Mesendoderm (in vitro differentiated cells): ENCODE measurements around the gene MECP2.

Experiments
- DNase-seq: peaks from one replicate; pipeline ENCODE4 v3.0.0; 2013
- H2AK5ac ChIP-seq: 2 replicates; pipeline ENCODE4 v1.6.1; 2013; ENCODE audit warnings: low read length, inconsistent platforms
- H2BK120ac ChIP-seq: 2 replicates; pipeline ENCODE4 v1.6.1; 2013; ENCODE audit warnings: low read depth, mild to moderate bottlenecking, low read length, moderate library complexity, mixed read lengths
- H2BK15ac ChIP-seq: replicated peaks from 2 replicates; pipeline ENCODE4 v1.6.1; 2013; ENCODE audit warnings: low read depth, mild to moderate bottlenecking, moderate library complexity
- H2BK5ac ChIP-seq: 2 replicates; pipeline ENCODE4 v1.6.1; 2013; ENCODE audit warnings: low read length, inconsistent platforms
- H3K18ac ChIP-seq: 2 replicates; pipeline ENCODE4 v1.6.1; 2013; ENCODE audit warnings: mild to moderate bottlenecking, low read length, mixed read lengths
- H3K23ac ChIP-seq: one replicate; pipeline ENCODE4 v1.6.1; 2013; ENCODE audit warnings: low read length
- H3K27ac ChIP-seq: 2 replicates; pipeline ENCODE4 v1.5.1; 2013; ENCODE audit warnings: low read depth, mild to moderate bottlenecking, inconsistent platforms, low read length, moderate library complexity
- H3K27me3 ChIP-seq: 2 replicates; pipeline ENCODE4 v1.6.1; 2013; ENCODE audit warnings: low read length, control low read depth, mild to moderate bottlenecking, inconsistent platforms; ENCODE audit not compliant: insufficient read depth, poor library complexity
- H3K36me3 ChIP-seq: 2 replicates; pipeline ENCODE4 v1.6.1; 2013; ENCODE audit warnings: low read length, inconsistent platforms; ENCODE audit not compliant: control insufficient read depth, insufficient read depth
- H3K4ac ChIP-seq: one replicate; pipeline ENCODE4 v1.6.1; 2013; ENCODE audit warnings: low read depth, mild to moderate bottlenecking, low read length, moderate library complexity
- H3K4me1 ChIP-seq: 2 replicates; pipeline ENCODE4 v1.6.1; 2013; ENCODE audit warnings: low read depth, low read length, inconsistent platforms; ENCODE audit not compliant: control insufficient read depth
- H3K4me2 ChIP-seq: 2 replicates; pipeline ENCODE4 v1.6.1; 2013; ENCODE audit warnings: low read length
- H3K4me3 ChIP-seq: 2 replicates; pipeline ENCODE4 v1.5.1; 2013; ENCODE audit warnings: mild to moderate bottlenecking, low read length
- H3K56ac ChIP-seq: one replicate; pipeline ENCODE4 v1.6.1; 2013; ENCODE audit warnings: low read length
- H3K79me1 ChIP-seq: 2 replicates; pipeline ENCODE4 v1.6.1; 2013; ENCODE audit warnings: low read length, inconsistent platforms
- H3K79me2 ChIP-seq: 2 replicates; pipeline ENCODE4 v1.6.1; 2013; ENCODE audit warnings: mild to moderate bottlenecking, low read length; ENCODE audit not compliant: control insufficient read depth, insufficient read depth
- H3K9ac ChIP-seq: 2 replicates; pipeline ENCODE4 v1.6.1; 2013; ENCODE audit warnings: low read length, inconsistent platforms
- H4K5ac ChIP-seq: one replicate; pipeline ENCODE4 v1.6.1; 2013; ENCODE audit warnings: low read length
- H4K8ac ChIP-seq: one replicate; pipeline ENCODE4 v1.6.1; 2013; ENCODE audit warnings: low read depth, mild to moderate bottlenecking, control low read depth, low read length, moderate library complexity
- WGBS: extraction: QIAGEN DNeasy Blood & Tissue Kit; methylation state at CpG from one replicate; pipeline ENCODE4 v1.1.7; 2013; ENCODE audit warnings: low lambda C conversion rate, missing lambda C conversion rate; ENCODE audit not compliant: insufficient coverage; ENCODE audit errors: extremely low coverage; 5-methylcytosine and 5-hydroxymethylcytosine counted together

The MECP2 gene

GRCh38 chrX:153993978-153994377 lies 103.5 kb downstream of the MECP2 start:
- H4K8ac ChIP-seq = no peak overlapping the region

DNA sequence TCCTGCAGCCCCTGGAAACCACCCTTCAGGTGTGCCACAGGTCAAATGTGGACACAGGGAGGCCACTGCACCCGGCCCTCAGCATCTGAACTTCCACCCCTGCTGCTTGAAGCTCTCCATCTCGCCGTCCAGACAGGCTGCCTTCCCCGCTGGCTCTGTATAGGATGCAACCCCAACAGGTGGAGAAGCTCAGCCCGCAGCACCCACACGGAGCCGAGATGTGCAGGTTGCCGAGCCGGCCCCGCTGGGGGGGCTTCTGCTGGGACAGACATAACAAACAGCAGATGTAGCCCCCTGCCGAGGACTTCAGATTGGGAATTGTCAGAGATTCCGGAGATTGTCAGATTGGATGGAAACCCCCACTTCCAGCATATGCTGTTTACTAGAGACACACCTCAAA lies 104.4 kb downstream of the MECP2 start:
- H2BK120ac ChIP-seq = no peak overlapping the region
- no peak overlapping the region for H2BK5ac ChIP-seq
- H3K27ac ChIP-seq = no peak overlapping the region
- WGBS = no CpG with 5 or more reads among the region's 12 CpGs
- H4K5ac ChIP-seq = no peak overlapping the region
- H2BK15ac ChIP-seq = no peak overlapping the region
- no peak overlapping the region for H3K23ac ChIP-seq
- H4K8ac ChIP-seq = no peak overlapping the region
- H3K4me3 ChIP-seq = no peak overlapping the region
- no peaks in the 10 kb centered on the region for H3K79me2 ChIP-seq
- no peak overlapping the region for H2AK5ac ChIP-seq
- H3K9ac ChIP-seq = no peak overlapping the region
- no peaks in the 10 kb centered on the region for H3K27me3 ChIP-seq
- no peak for DNase-seq
- no peaks in the 10 kb centered on the region for H3K36me3 ChIP-seq
- H3K4me1 ChIP-seq = no peaks in the 10 kb centered on the region
- H3K79me1 ChIP-seq = no peaks in the 10 kb centered on the region
- no peak overlapping the region for H3K4me2 ChIP-seq
- no peak overlapping the region for H3K56ac ChIP-seq
- H3K18ac ChIP-seq = no peak overlapping the region
- H3K4ac ChIP-seq = no peak overlapping the region

More at GRCh38 chrX:153993978-153994377, 103.5 kb downstream of the MECP2 start:
- H3K4me1 ChIP-seq = no peaks in the 10 kb centered on the region
- WGBS = no CpG with 5 or more reads among the region's 10 CpGs
- no peak overlapping the region for H3K56ac ChIP-seq
- H3K79me1 ChIP-seq = no peaks in the 10 kb centered on the region
- H3K79me2 ChIP-seq = no peaks in the 10 kb centered on the region
- no peak overlapping the region for H3K9ac ChIP-seq
- no peaks in the 10 kb centered on the region for H3K27me3 ChIP-seq
- no peak overlapping the region for H2BK15ac ChIP-seq
- no peak overlapping the region for H3K18ac ChIP-seq
- no peak overlapping the region for H3K4me3 ChIP-seq
- no peak overlapping the region for H3K23ac ChIP-seq
- no peak overlapping the region for H4K5ac ChIP-seq
- H3K27ac ChIP-seq = no peak overlapping the region
- H2BK120ac ChIP-seq = no peak overlapping the region
- H2BK5ac ChIP-seq = no peak overlapping the region
- H3K4me2 ChIP-seq = no peak overlapping the region
- no peak overlapping the region for H2AK5ac ChIP-seq
- no peak overlapping the region for H3K4ac ChIP-seq
- no peak for DNase-seq
- H3K36me3 ChIP-seq = no peaks in the 10 kb centered on the region

- Histone ChIP-seq H3K23ac (no peak overlapping the region), H3K27ac (no peak overlapping the region), H3K18ac (no peak overlapping the region), H3K4ac (no peak overlapping the region), H2BK15ac (no peak overlapping the region), H2AK5ac (no peak overlapping the region), H4K5ac (no peak overlapping the region), H3K79me1 (no peaks in the 10 kb centered on the region), H3K27me3 (no peaks in the 10 kb centered on the region), H3K9ac (no peak overlapping the region), H2BK5ac (no peak overlapping the region), H2BK120ac (no peak overlapping the region), H3K4me1 (no peaks in the 10 kb centered on the region), H3K56ac (no peak overlapping the region), H3K36me3 (no peaks in the 10 kb centered on the region), H3K79me2 (no peaks in the 10 kb centered on the region), H4K8ac (no peak overlapping the region), H3K4me3 (no peak overlapping the region), H3K4me2 (no peak overlapping the region)
- WGBS = no CpG with 5 or more reads among the region's 8 CpGs
- no peak for DNase-seq
These were observed 105.3 kb downstream of the MECP2 start for GRCh38 chrX:153992180-153992579.

- no peak overlapping the region for H3K4ac ChIP-seq
- H3K4me2 ChIP-seq = no peak overlapping the region
- no peak overlapping the region for H2AK5ac ChIP-seq
- H3K9ac ChIP-seq = no peak overlapping the region
- no peak overlapping the region for H3K27ac ChIP-seq
- no peak overlapping the region for H3K4me3 ChIP-seq
- no peak overlapping the region for H3K56ac ChIP-seq
- no peak overlapping the region for H2BK5ac ChIP-seq
- H3K4me1 ChIP-seq = no peaks in the 10 kb centered on the region
- no peak overlapping the region for H2BK120ac ChIP-seq
- no peak overlapping the region for H4K5ac ChIP-seq
- no peak overlapping the region for H3K23ac ChIP-seq
- H3K36me3 ChIP-seq = no peaks in the 10 kb centered on the region
- H4K8ac ChIP-seq = no peak overlapping the region
- no peak for DNase-seq
- H3K79me2 ChIP-seq = no peaks in the 10 kb centered on the region
- H3K27me3 ChIP-seq = no peaks in the 10 kb centered on the region
- H3K79me1 ChIP-seq = no peaks in the 10 kb centered on the region
- H3K18ac ChIP-seq = no peak overlapping the region
- WGBS = no CpG with 5 or more reads among the region's 3 CpGs
- H2BK15ac ChIP-seq = no peak overlapping the region
These were observed 106.4 kb downstream of the MECP2 start for GRCh38 chrX:153991013-153991580.

DNA sequence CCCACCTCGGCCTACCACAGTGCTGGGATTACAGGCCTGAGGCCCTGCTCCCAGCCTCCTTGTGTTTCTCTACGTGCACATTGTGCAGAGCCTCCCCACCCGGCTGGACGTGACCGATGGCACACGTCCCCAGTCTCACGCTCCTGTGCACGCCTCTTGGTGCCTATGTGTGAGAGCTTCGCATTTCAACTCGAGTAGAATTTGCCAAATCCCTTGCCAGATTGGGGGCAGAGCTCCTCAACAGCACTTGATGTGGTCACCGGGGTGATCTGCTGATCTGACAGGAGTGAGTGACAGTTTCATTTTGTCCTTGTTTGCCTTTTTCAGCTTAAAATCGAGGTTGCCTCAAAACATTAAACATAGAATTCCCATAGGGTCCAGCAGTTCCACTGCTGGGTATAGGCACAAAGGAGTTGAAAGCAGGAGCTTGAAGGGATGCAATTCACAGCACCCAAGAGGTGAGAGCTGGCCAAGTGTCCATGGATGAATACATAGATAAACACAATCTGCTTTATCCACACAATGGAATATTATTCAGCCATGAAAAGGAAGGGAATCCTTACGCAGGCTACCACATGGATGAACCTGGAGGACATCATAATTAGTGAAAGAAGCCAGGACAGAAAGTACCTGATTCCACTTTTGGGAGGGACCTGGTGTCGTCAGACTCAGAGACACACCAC lies 107.4 kb downstream of the MECP2 start:
- no peak overlapping the region for H3K4me2 ChIP-seq
- no peak overlapping the region for H4K5ac ChIP-seq
- DNase-seq = no peak
- H3K4ac ChIP-seq = no peak overlapping the region
- no peaks in the 10 kb centered on the region for H3K4me1 ChIP-seq
- no peak overlapping the region for H2BK120ac ChIP-seq
- H3K27ac ChIP-seq = no peak overlapping the region
- no CpG with 5 or more reads among the region's 14 CpGs for WGBS
- H3K36me3 ChIP-seq = no peaks in the 10 kb centered on the region
- H2AK5ac ChIP-seq = no peak overlapping the region
- H3K56ac ChIP-seq = no peak overlapping the region
- no peak overlapping the region for H3K9ac ChIP-seq
- no peak overlapping the region for H2BK15ac ChIP-seq
- H3K4me3 ChIP-seq = no peak overlapping the region
- H4K8ac ChIP-seq = no peak overlapping the region
- no peak overlapping the region for H3K18ac ChIP-seq
- no peak overlapping the region for H2BK5ac ChIP-seq
- no peak overlapping the region for H3K23ac ChIP-seq
- no peaks in the 10 kb centered on the region for H3K27me3 ChIP-seq
- H3K79me2 ChIP-seq = no peaks in the 10 kb centered on the region
- H3K79me1 ChIP-seq = no peaks in the 10 kb centered on the region

DNA sequence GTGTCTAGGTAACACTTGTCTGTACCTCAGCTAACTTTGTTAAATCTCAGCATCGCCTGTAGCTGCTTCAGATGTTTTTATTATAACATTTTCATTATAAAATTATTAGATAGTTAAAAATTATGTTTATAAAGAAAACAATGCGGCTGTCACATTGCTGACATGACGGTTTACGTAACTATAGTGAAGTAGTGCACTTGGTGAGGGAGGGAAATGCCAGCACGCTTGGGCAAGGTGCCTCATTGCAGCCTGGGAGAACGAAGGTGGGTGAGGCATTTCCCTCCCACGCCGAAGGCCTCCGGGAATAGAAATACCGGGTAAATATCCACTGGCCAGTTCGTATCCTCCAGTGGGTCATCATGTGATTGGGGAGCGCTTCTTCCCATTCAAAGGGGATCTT lies 109.0 kb downstream of the MECP2 start:
- H4K5ac ChIP-seq = no peak overlapping the region
- H2BK120ac ChIP-seq = no peak overlapping the region
- no peaks in the 10 kb centered on the region for H3K79me1 ChIP-seq
- H3K36me3 ChIP-seq = no peaks in the 10 kb centered on the region
- no peak overlapping the region for H2BK5ac ChIP-seq
- H3K27ac ChIP-seq = no peak overlapping the region
- DNase-seq = no peak
- no peak overlapping the region for H2BK15ac ChIP-seq
- no peak overlapping the region for H2AK5ac ChIP-seq
- H3K4me2 ChIP-seq = no peak overlapping the region
- no peak overlapping the region for H3K56ac ChIP-seq
- no peak overlapping the region for H3K23ac ChIP-seq
- WGBS = 100% methylated on average over 2 of the region's 12 CpGs
- H3K27me3 ChIP-seq = no peaks in the 10 kb centered on the region
- H3K4me3 ChIP-seq = no peak overlapping the region
- no peaks in the 10 kb centered on the region for H3K79me2 ChIP-seq
- H3K4me1 ChIP-seq = no peaks in the 10 kb centered on the region
- H3K4ac ChIP-seq = no peak overlapping the region
- no peak overlapping the region for H4K8ac ChIP-seq
- H3K18ac ChIP-seq = no peak overlapping the region
- H3K9ac ChIP-seq = no peak overlapping the region
